ENCODE results near the gene ADORA1.

- TF ChIP-seq CTCF (IDR thresholded peaks at IDR 0.05) = no peak
- no peak for TF ChIP-seq POLR2A (IDR thresholded peaks at IDR 0.05)
Measured at GRCh38 chr1:203183828-203184227, 56.3 kb downstream of the ADORA1 start.

Measured in Peyer's patch (tissue), 4 donors.